Dedifferentiated amniotic fluid mesenchymal stem cell (primary cell): ENCODE data around the gene LCE2D.
"Not testable (repeated sequence)": the region's sequence is repeated elsewhere in the genome, so short reads cannot be mapped to it uniquely, and the experiment has no call there.

Experiments used
- DNase-seq: peaks from one replicate; pipeline ENCODE4 v3.0.0-alpha.2; 2016; ENCODE audit errors: extremely low spot score

LCE2D gene

DNA sequence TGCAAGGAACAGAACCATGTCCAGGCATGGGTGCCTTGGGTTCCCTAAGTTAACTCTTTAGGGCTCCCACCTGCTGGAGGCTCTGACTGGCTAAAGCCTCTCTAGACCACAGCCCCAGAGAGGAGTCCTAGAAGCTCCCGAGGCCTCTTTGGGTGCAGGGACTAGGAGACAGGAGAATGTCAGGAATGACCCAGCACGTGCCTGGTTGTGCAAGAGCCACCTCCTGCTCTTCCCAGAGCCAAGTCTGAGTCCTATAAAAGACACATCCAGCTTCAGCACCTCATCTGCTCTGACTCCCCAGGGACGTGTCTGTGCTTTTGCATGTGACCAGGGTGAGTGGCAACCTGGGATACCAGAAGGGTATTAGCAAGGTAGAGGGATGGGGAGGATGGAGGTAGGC lies at the start of gene LCE2D:
Gene LCE2D (plus strand): TSS at position 283 of the 400 bp plus-strand sequence. CDS start 726 bp downstream, outside the sequence.
- DNase-seq: no peak

DNA sequence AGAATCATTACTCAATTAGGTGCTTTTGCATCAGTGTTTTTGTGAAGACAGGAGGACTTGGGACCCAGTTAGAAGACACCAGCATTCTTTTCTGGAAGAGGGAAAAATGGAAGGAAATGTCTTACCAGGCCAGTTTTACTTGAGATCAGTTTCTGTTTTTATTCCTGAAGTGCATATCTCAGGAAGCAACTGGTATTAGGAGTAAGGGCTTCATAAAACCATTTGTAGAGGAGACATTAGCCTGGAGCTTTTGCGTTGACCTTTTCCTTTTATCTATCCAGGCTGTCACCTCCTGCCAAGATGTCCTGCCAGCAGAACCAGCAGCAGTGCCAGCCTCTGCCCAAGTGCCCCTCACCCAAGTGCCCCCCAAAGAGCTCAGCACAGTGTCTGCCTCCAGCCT lies 49.7 kb upstream of the LCE2D start, which contains the start of gene LCE3B:
Gene LCE3B (plus strand): TSS at position 301 of the 400 bp plus-strand sequence. CDS start 0 bp downstream, at position 301.
- DNase-seq: no peak

- DNase-seq: no peak
Observed at GRCh38 chr1:152621993-152622392, 41.2 kb upstream of the LCE2D start.

- no peak for DNase-seq
Observed at GRCh38 chr1:152622803-152623202, 40.4 kb upstream of the LCE2D start, which contains the start of gene LCE3A. LCE3A (minus strand) TSS chr1:152623103; CDS start chr1:152623103, 0 bp downstream.

DNA sequence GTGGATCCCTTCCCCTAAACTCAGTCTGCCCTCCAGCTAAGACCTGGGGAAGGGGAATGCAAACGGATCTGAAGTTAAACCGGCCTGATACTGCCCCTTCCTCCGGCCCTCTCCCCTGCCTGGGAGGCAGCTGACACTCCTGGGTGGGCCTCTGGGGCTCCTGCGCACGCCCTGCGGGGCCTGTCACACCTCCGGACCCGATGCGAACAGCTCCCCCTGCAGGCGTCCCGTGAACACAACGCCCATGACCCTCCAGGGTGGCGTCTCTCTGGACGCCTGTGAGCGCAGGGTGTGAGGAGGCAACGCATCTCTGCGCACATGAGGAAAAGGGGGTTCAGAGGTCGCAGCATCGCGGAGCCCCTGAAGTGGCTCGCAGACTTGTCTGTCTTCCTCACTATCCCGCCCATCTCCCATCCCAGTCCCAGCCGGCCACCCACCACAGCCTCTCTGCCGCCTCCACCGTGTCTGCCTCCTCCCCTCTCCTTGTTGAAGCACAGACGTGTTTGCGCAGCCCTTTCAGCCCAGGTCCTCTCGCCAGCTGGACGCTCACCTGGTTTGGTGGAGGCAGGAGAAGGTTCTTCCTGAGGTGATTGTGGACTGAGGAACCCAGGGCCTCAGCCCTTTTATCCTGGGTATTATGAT lies 39.9 kb upstream of the LCE2D start:
- no peak for DNase-seq

- no peak for DNase-seq
Observed at GRCh38 chr1:152626744-152627143, 36.4 kb upstream of the LCE2D start.

- no peak for DNase-seq
Observed at GRCh38 chr1:152630596-152630995, 32.6 kb upstream of the LCE2D start.

DNA sequence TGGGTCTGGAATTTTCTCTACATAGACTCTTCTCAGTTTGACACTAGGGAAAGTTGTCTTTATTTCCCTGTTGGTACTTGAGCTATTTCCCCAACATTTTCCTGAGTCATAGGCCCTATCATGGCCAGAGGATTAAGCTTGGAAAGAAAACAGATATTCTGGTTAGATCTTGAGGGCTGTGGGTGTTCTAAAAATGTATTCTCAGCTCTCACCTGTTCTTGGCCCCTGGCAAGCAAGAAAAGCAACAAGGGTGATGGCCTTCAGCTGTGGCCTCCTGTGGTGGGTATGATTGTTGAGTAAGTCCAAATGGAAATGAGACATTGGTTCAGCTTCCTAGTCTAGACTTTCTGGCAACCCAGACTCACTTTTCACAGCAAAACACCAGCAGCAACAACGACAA lies 22.8 kb upstream of the LCE2D start:
- DNase-seq: no peak

DNA sequence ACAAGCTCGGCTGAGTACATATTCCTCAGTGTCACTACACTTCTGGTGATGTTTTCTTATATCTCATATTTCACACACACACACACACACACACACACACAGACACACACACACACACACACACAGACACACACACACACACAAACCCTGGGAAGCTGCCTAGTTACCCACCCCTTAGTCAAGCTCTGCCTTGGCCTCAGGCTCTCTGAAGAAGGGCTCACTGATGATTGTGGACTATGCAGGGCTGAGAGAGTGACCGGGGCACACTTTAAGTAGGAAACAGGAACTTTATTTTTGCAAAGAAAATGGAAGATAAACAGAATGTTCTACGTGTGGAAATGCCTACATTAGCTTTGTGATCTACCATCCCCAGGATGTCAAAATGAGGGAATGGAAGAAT lies 19.2 kb upstream of the LCE2D start:
- DNase-seq: no peak

DNA sequence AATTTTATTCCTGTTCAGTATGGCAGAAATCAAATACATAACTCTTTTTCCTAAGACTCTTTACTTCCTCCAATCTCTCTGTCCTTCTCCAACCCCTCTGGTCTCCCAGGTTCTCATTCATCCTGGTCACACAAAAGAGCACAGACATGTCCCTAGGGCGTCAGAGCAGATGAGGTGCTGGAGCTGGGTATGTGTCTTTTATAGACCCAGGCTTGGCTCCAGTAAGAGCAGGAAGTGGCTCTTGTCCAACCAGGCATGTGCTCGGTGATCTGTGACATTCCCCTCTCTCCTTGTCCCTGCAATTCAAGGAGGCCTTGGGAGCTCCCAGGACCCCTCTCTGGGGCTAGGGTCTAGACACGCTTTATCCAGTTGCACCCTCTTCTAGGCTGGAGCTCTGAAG lies 18.0 kb upstream of the LCE2D start:
- no peak for DNase-seq

DNA sequence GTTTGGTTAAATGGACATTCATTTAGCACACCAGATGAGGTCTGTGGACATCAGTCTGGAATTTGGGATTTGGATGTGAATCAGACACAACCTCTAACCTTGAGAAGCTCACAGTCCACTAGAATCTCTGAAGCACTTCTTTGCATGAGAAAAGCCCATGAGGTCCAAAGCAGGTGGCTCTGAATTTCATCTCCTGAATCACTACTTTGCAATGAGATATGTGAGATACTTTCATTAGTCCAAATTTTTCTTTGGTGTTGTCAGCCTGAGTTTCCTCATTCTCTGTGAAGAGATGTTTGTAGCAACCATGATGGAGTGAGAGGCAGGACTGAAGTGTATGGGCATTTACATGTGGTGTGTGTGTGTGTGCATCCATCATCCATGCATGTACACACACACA lies 16.5 kb upstream of the LCE2D start:
- no peak for DNase-seq

GRCh38 chr1:152654110-152654509 lies 9.1 kb upstream of the LCE2D start:
- DNase-seq: peak; percentile 16

DNA sequence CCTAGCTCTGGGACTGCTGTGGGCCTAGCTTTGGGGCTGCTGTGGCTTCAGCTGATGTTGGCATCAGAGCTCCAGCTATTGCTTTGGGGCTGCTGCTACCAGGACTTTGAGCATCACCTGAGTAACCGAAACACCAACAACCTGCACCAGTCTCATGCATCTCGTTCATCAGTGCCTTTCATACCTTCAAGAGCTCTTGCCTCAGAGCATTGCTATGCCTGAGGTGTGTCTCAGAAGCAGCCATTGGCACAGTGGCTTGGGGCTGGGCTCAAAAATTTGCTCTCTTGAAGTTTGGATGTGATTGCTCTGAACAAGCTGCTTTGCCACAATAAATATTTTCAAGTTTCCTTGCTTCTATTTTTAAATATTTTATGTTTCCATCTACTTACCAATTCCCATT lies 6.7 kb upstream of the LCE2D start:
- DNase-seq: no peak

DNA sequence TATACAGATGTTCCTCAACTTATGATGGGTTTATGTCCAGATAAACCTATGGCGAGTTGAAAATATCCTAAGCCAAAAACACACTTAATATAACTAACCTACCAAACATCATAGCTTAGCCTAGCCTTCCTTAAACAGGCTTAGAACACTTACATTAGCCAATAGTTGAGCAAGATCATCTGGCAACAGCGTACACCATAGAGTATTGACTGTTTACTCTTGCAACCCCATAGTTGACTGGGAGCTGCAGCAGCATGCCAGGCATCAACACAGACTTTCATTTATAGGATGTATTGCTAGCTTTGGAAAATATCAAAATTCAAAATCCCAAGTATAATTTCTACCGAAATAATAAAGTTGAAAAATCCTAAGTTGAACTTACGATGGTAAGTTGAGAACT lies 5.5 kb upstream of the LCE2D start:
- no peak for DNase-seq

DNA sequence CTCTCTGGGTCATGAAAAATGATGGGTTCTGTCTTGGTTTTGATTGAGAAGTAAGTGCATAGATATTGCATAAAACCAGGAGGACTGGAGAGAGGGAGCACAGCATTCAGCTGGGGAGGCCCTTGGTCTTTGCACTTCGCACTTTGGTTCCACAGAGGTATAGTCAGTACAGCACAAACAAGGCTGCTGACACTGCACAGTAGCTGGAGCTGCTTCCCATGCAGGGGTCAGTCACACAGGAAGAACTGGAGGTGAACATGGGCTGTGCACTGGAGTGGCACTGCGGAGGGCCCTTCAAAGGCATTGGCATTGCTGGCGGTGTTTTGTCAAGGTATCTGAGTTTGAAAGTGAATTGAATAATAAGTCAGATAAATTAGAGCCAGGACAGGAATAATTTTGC lies 4.5 kb upstream of the LCE2D start:
- DNase-seq: no peak

DNA sequence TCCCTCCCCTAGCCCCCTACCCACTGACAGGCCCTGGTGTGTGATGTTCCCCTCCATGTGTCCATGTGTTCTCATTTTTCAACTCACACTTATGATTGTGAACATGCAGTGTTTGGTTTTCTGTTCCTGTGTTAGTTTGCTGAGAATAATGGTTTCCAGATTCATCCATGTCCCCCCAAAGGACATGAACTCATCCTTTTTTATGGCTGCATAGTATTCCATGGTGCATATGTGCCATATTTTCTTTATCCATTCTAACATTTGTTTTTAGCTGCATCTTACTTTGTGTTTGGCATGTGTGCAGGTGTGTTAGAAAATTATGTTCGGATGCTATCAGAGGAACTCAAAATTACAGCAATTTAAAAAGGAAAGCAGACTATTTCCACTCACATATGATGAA lies 3.0 kb downstream of the LCE2D start:
- DNase-seq: not testable (repeated sequence)

- no peak for DNase-seq
Observed at GRCh38 chr1:152667648-152668047, 4.5 kb downstream of the LCE2D start.

DNA sequence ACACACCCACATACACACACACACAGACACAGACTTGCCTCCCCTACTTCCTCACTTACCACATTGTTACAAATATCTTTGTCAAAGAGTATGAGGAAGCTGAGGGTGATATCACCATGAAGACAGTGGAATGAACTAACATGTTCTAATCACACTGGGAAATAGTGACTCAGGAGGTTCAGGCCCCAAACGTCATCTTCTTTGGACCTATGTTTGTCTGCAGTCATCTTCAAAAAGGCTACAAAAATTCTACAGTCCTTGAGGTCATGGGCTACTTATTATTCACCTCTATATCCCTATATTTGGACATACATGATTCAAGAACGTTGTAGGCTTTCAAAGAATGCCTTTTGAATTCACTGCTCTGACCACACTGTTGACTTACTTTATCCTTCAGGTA lies 9.8 kb downstream of the LCE2D start:
- no peak for DNase-seq

DNA sequence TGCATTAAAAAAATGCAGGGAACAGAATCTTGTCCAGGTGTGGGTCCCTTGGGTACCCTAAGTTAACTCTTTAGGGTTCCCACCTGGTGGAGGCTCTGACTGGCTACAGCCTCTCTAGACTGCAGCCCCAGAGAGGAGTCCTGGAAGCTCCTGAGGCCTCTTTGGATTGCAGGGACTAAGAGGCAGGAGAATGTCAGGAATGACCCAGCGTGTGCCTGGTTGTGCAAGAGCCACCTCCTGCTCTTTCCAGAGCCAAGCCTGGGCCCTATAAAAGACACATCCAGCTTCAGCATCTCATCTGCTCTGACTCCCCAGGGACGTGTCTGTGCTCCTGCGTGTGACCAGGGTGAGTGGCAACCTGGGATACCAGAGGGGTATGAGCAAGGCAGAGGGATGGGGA lies 11.8 kb downstream of the LCE2D start, which contains the start of gene LCE2C:
Gene LCE2C (plus strand): TSS at position 297 of the 400 bp plus-strand sequence. CDS start 737 bp downstream, outside the sequence.
- not testable (repeated sequence) for DNase-seq

DNA sequence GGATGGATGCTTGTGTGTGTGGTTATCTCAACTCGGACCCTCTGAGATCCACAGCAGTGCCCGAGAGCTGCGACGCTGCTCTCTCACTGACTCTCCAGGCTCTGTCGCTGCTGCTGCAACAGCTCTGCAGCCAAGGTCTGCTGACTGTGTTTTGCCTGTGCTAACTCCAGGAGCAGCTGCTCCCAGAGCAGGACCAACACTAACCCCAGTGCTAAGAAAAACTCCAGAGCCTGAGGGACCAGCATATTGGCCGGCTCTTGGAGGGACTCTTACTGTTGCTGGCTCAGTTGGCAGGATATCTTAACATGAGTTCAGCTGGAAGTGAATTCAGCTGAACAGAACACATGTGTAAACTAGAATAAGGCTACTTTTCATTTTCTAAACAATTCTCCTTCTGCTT lies 16.3 kb downstream of the LCE2D start:
- no peak for DNase-seq

DNA sequence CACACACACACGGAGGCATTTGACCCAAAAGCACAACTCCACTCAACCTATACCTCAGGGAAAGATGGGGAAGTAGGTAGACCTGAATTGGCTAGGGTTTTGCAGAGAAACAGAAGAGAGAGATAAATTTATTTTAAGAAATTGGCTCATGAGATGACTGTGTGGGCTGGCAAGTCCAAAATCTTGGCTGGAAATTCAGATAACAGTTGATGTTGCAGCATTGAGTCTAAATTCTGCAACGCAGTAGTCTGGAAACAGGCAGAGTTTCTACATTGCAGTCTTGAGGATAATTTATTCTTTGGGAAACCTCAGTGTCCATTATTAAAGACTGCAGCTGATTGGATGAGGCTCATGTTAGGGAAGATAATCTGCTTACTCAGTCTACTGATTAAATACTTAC lies 18.4 kb downstream of the LCE2D start:
- no peak for DNase-seq

DNA sequence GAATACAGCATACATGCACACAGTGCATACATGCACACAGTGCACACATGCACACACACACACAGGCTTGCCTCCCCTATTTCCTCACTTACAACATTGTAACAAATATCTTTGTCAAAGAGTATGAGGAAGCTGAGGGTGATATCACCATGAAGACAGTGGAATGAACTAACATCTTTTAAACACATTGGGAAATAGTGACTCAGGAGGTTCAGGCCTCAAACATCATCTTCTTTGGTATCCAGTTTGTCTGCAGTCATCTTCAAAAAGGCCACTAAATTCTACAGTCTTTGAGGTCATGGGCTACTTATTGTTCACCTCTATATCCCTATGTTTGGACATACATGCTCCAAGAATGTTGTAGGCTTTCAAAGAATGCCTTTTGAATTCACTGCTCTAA lies 20.7 kb downstream of the LCE2D start:
- no peak for DNase-seq

- not testable (repeated sequence) for DNase-seq
Observed at GRCh38 chr1:152685823-152686222, 22.6 kb downstream of the LCE2D start, which contains the start of gene LCE2B. LCE2B (plus strand) TSS chr1:152686123; CDS start chr1:152686844, 721 bp downstream.
